Caco-2 (cell line): ENCODE measurements around the gene RNU4-1. TPM values are rescaled to one million over a fixed set of nuclear protein-coding genes. Genes with fewer than 3 reads are reported as not detected.
A peak's percentile ranks its signal among the peaks of the same experiment; 100 is the strongest.

ENCODE experiments used
- BruUV-seq: library from RNA; stranded (reverse); fragments of 400-500 nt; replicated peaks from 2 replicates; lab custom pipeline; 2021; lab: Mats Ljungman, UMichigan
- CTCF ChIA-PET: fragments of 300-600 bp; sonication (Branson Sonifier 250); formaldehyde crosslinking; loops from one replicate; lab custom pipeline; 2022; ENCODE audit warnings: antibody characterized with exemption; lab: Charles Lee
- POLR2A ChIA-PET: fragments of 300-600 bp; sonication (Branson Sonifier 250); formaldehyde crosslinking; loops from one replicate; lab custom pipeline; 2022; ENCODE audit warnings: antibody characterized with exemption; lab: Charles Lee
- DNase-seq, 2 experiments: peaks; one replicate each; pipeline versions ENCODE4 v3.0.0 to v3.0.0-alpha.2; 2020 to 2022
- H3K27me3 ChIP-seq: replicated peaks from 2 replicates; pipeline ENCODE4 v1.6.0; 2011; ENCODE audit warnings: low read length; ENCODE audit not compliant: control insufficient read depth, insufficient read depth
- H3K36me3 ChIP-seq: 2 replicates; pipeline ENCODE4 v1.5.1; 2011; ENCODE audit warnings: low read length; ENCODE audit not compliant: control insufficient read depth, insufficient read depth
- H3K4me1 ChIP-seq: fragments of 250-450 bp; sonication (Bioruptor Pico); 2 replicates; pipeline ENCODE4 v1.5.1; 2020; ENCODE audit warnings: mild to moderate bottlenecking
- H3K4me3 ChIP-seq: 2 replicates; pipeline ENCODE4 v1.5.1; 2011; ENCODE audit warnings: low read depth, mild to moderate bottlenecking, control low read depth, low read length
- H3K9me3 ChIP-seq: fragments of 250-450 bp; sonication (Bioruptor Pico); 2 replicates; pipeline ENCODE4 v1.5.1; 2020; ENCODE audit warnings: mild to moderate bottlenecking, moderate library complexity
- H3K27ac Mint-ChIP-seq: one replicate; pipeline ENCODE4 v1.8.0; 2022; ENCODE audit warnings: mixed read lengths; ENCODE audit not compliant: unreplicated experiment
- H3K27me3 Mint-ChIP-seq: one replicate; pipeline ENCODE4 v1.8.0; 2022; ENCODE audit warnings: mixed read lengths; ENCODE audit not compliant: insufficient read depth, unreplicated experiment
- H3K36me3 Mint-ChIP-seq: one replicate; pipeline ENCODE4 v1.8.0; 2022; ENCODE audit warnings: mild to moderate bottlenecking, mixed read lengths; ENCODE audit not compliant: insufficient read depth, unreplicated experiment
- H3K4me1 Mint-ChIP-seq: one replicate; pipeline ENCODE4 v1.8.0; 2022; ENCODE audit warnings: low read depth, mixed read lengths; ENCODE audit not compliant: unreplicated experiment
- H3K4me3 Mint-ChIP-seq: one replicate; pipeline ENCODE4 v1.8.0; 2022; ENCODE audit warnings: mild to moderate bottlenecking, moderate library complexity, mixed read lengths; ENCODE audit not compliant: unreplicated experiment
- H3K9me3 Mint-ChIP-seq: one replicate; pipeline ENCODE4 v1.8.0; 2022; ENCODE audit warnings: mixed read lengths; ENCODE audit not compliant: unreplicated experiment
- intact Hi-C: fragments of 100-400 bp; cut with micrococcal nuclease; formaldehyde crosslinking; loops from one replicate; pipeline ENCODE4 v1.10.0; 2022; ENCODE audit not compliant: unreplicated experiment
- total RNA-seq: library from RNA; stranded (reverse); gene quantifications from 2 replicates; pipeline ENCODE4 v1.2.3, GENCODE V29; 2022
- TF ChIP-seq, protein P1 (sequence below), 2 experiments: fragments of 200-600 bp in 1 of 2; IDR thresholded peaks; 1 replicate in 1 of 2; 2 replicates in 1 of 2; pipeline versions ENCODE4 v1.5.1 to v1.8.0; 2011 to 2022; ENCODE audit warnings: antibody characterized with exemption in 1 of 2, control low read depth in 1 of 2, inconsistent platforms in 1 of 2, low read depth in 1 of 2, low read length in 1 of 2, mild to moderate bottlenecking in 1 of 2, moderate library complexity in 1 of 2; ENCODE audit not compliant: insufficient read depth in 1 of 2, severe bottlenecking in 1 of 2, unreplicated experiment in 1 of 2

Gene RNU4-1
- total RNA-seq, 1 experiment from 2014 or later: 3,645 TPM

DNA sequence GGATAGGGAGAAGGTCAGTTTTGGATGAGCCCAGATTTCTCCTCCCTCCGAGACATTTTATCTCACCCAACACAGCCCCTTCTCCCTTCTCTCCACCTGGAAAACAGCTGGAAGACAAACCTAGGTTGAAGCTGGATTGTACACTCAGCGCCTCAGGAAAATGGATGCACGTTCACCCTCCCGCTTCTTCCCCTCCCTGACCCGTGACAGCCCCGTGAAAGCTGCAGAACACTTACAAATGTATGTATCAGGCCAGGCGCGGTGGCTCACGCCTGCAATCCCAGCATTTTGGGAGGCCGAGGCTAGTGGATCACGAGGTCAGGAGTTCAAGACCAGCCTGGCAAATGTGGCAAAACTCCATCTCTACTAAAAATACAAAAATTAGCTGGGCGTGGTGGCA is 5.5 kb downstream of the RNU4-1 start:
- Mint-ChIP-seq H3K27me3 (no peaks in the 10 kb centered on the region), H3K27ac (peak overlapping the region; percentile 92), H3K4me3 (no peak overlapping the region), H3K36me3 (peaks cover 13% of the 10 kb centered on the region), H3K9me3 (no peaks in the 10 kb centered on the region), H3K4me1 (peaks cover 40% of the 10 kb centered on the region)
- H3K4me1 ChIP-seq: peaks cover 34% of the 10 kb centered on the region
- no peaks in the 10 kb centered on the region for H3K36me3 ChIP-seq
- no peaks in the 10 kb centered on the region for H3K27me3 ChIP-seq
- H3K4me3 ChIP-seq: no peak overlapping the region
- ChIA-PET CTCF (interaction anchor here (1.0 to 1.5 kb wide), 3 partner anchors 15 to 86 kb away, joined by 3 to 16 read pairs (median 5); partner anchors contain the start of gene SIRT4), POLR2A (interaction anchor here (1.0 to 1.6 kb wide), 3 partner anchors 15 to 86 kb away, joined by 4 to 10 read pairs (median 7); partner anchors contain the start of genes RPLP0 and SIRT4)
- no peaks in the 10 kb centered on the region for H3K9me3 ChIP-seq
- no TSS peak for BruUV-seq
- no peak for DNase-seq
- TF ChIP-seq, protein P1, sequence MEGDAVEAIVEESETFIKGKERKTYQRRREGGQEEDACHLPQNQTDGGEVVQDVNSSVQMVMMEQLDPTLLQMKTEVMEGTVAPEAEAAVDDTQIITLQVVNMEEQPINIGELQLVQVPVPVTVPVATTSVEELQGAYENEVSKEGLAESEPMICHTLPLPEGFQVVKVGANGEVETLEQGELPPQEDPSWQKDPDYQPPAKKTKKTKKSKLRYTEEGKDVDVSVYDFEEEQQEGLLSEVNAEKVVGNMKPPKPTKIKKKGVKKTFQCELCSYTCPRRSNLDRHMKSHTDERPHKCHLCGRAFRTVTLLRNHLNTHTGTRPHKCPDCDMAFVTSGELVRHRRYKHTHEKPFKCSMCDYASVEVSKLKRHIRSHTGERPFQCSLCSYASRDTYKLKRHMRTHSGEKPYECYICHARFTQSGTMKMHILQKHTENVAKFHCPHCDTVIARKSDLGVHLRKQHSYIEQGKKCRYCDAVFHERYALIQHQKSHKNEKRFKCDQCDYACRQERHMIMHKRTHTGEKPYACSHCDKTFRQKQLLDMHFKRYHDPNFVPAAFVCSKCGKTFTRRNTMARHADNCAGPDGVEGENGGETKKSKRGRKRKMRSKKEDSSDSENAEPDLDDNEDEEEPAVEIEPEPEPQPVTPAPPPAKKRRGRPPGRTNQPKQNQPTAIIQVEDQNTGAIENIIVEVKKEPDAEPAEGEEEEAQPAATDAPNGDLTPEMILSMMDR (IDR thresholded peaks at IDR 0.05; ENCODE audit: insufficient read depth in 1 of 2, low read depth in 1 of 2, low read length in 1 of 2, severe bottlenecking in 1 of 2, unreplicated experiment in 1 of 2): no peak
- intact Hi-C loops: no loop called here

DNA sequence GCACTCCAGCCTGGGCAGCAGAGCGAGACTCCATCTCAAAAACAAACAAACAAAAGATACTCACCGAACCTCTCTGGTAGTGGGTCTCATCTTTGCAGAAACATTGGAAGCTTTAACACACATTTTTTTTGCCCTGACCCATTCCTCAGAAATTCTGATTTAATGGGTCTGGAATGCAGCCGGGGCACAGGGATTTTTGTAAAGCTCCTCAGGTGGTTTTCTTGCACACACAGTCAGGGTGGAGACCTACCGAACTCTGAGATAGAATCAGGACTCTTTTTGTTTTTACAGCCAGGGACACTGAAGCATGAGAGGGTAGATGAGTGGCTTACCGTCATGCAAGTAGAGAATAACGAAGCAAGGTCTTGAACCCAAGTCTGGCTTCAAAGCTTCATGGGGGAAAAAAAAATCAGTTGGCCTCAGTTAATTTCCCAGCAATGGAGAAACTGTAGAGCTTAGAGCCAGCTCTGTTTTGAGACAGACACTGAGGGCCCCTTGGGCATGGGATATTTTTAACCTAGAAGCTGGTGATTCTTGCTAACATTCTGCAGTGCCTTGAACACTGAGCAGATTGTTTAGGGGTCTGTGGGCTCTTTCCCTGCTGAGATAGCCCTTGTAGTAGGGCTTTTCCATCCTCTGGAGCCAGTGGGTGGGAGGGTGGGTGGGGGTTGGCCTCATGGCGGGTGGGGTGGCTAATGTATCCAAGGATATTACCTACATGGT is 6.1 kb downstream of the RNU4-1 start:
- CTCF ChIA-PET: interaction anchor here (1.0 to 1.5 kb wide), 4 partner anchors 15 to 86 kb away, joined by 3 to 16 read pairs (median 4); partner anchors contain the start of gene SIRT4
- peak overlapping the region; percentile 92 for H3K27ac Mint-ChIP-seq

DNA sequence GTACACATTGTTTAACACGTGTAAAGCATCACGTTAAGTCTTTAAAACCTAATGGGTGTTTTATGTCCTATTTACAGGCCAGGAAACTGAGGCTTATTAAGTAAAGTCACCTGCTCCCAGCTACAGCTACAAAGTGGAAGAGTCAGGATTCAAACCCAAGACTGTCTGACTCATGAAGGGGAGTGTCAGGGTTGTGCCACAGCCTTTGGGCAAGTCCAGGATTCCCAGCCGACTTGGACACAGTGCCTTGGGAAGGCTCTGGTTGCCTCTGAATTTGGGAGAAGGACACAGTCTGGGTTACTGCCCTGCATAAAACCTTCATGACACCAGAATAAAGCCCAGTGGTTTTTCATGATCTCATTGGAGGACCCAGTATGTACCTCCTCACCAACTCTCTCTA is 8.7 kb downstream of the RNU4-1 start:
- TF ChIP-seq, protein P1 (IDR thresholded peaks at IDR 0.05; ENCODE audit: insufficient read depth in 1 of 2, low read depth in 1 of 2, low read length in 1 of 2, severe bottlenecking in 1 of 2, unreplicated experiment in 1 of 2): no peak
- H3K4me1 ChIP-seq: peaks cover 32% of the 10 kb centered on the region
- H3K4me1 Mint-ChIP-seq: peaks cover 45% of the 10 kb centered on the region
- intact Hi-C loops: no loop called here
- no TSS peak for BruUV-seq
- H3K27ac Mint-ChIP-seq: peak overlapping the region; percentile 96
- H3K36me3 ChIP-seq: no peaks in the 10 kb centered on the region
- no peaks in the 10 kb centered on the region for H3K27me3 ChIP-seq
- H3K9me3 ChIP-seq: no peaks in the 10 kb centered on the region
- DNase-seq: no peak
- CTCF ChIA-PET: interaction anchor here (0.6 to 1.9 kb wide), 2 partner anchors 12 to 49 kb away, joined by 6 to 7 read pairs; no protein-coding TSS in a partner anchor
- H3K4me3 Mint-ChIP-seq: no peak overlapping the region
- peaks cover 18% of the 10 kb centered on the region for H3K36me3 Mint-ChIP-seq
- POLR2A ChIA-PET: no interaction called here
- H3K4me3 ChIP-seq: no peak overlapping the region
- no peaks in the 10 kb centered on the region for H3K27me3 Mint-ChIP-seq
- no peaks in the 10 kb centered on the region for H3K9me3 Mint-ChIP-seq

More for the DNA sequence above, 6.1 kb downstream of the RNU4-1 start:
- no peaks in the 10 kb centered on the region for H3K27me3 ChIP-seq
- H3K36me3 ChIP-seq: no peaks in the 10 kb centered on the region
- H3K9me3 ChIP-seq: no peaks in the 10 kb centered on the region
- no peak overlapping the region for H3K4me3 ChIP-seq
- TF ChIP-seq, protein P1 (IDR thresholded peaks at IDR 0.05; ENCODE audit: insufficient read depth in 1 of 2, low read depth in 1 of 2, low read length in 1 of 2, severe bottlenecking in 1 of 2, unreplicated experiment in 1 of 2): no peak
- Mint-ChIP-seq H3K4me1 (peaks cover 45% of the 10 kb centered on the region), H3K9me3 (no peaks in the 10 kb centered on the region), H3K27me3 (no peaks in the 10 kb centered on the region), H3K36me3 (peaks cover 13% of the 10 kb centered on the region), H3K4me3 (peak overlapping the region; percentile 35)
- DNase-seq: peak in 1 of 2 experiments; percentile 53
- POLR2A ChIA-PET: interaction anchor here (1.0 to 1.6 kb wide), 4 partner anchors 16 to 86 kb away, joined by 3 to 10 read pairs (median 6); partner anchors contain the start of genes RPLP0 and SIRT4
- intact Hi-C loops: no loop called here
- peaks cover 39% of the 10 kb centered on the region for H3K4me1 ChIP-seq
- no TSS peak for BruUV-seq
